Esophagus muscularis mucosa (tissue), 4 donors: Measurements from ENCODE around the gene C14orf180. TPM values are rescaled to one million over a fixed set of nuclear protein-coding genes. Genes with fewer than 3 reads are reported as not detected.

Source experiments
- DNase-seq: peaks from one replicate; pipeline ENCODE4 v3.0.0-alpha.2; 2017; ENCODE audit errors: extremely low spot score
- H3K27ac ChIP-seq, 4 donors: fragments of 200-600 bp; sonication (generic); replicated peaks in 1 of 4; 1 replicate in 3 of 4; 2 replicates in 1 of 4; pipeline ENCODE4 v1.5.1; 2016 to 2019; ENCODE audit warnings: mild to moderate bottlenecking in 1 of 4
- H3K27me3 ChIP-seq, 4 donors: fragments of 200-600 bp; sonication (generic); one replicate each; pipeline versions ENCODE4 v1.5.1 to v1.6.0; 2016 to 2019
- H3K36me3 ChIP-seq, 4 donors: fragments of 200-600 bp; sonication (generic); one replicate each; pipeline ENCODE4 v1.5.1; 2016 to 2019
- H3K4me1 ChIP-seq, 4 donors: fragments of 200-600 bp; sonication (generic); one replicate each; pipeline ENCODE4 v1.5.1; 2016 to 2019
- H3K4me3 ChIP-seq, 4 donors: fragments of 200-600 bp; sonication (generic); 1 replicate in 2 of 4; 2 replicates in 2 of 4; pipeline ENCODE4 v1.5.1; 2016 to 2019; ENCODE audit warnings: mild to moderate bottlenecking in 4 of 4, moderate library complexity in 1 of 4
- H3K9me3 ChIP-seq, 4 donors: fragments of 200-600 bp; sonication (generic); 1 replicate in 3 of 4; 2 replicates in 1 of 4; pipeline ENCODE4 v1.5.1; 2016 to 2019
- CTCF ChIP-seq, 3 experiments: fragments of 200-600 bp in 2 of 3; fragments of 450-650 bp in 1 of 3; sonication (generic) in 2 of 3; IDR thresholded peaks; one replicate each; pipeline ENCODE4 v1.5.1; 2017 to 2019; ENCODE audit warnings: antibody characterized with exemption in 3 of 3, mild to moderate bottlenecking in 2 of 3, moderate library complexity in 1 of 3
- EP300 ChIP-seq: sonication (generic); formaldehyde crosslinking; IDR thresholded peaks from one replicate; pipeline ENCODE4 v1.6.1; 2017; ENCODE audit warnings: antibody characterized with exemption
- POLR2A ChIP-seq: fragments of 450-650 bp; IDR thresholded peaks from one replicate; pipeline ENCODE4 v1.6.1; 2017; ENCODE audit warnings: antibody characterized with exemption, moderate library complexity, mild to moderate bottlenecking, low read depth
- POLR2AphosphoS5 ChIP-seq, 2 donors: sonication (generic); formaldehyde crosslinking; IDR thresholded peaks; one replicate each; pipeline ENCODE4 v1.6.1; 2017; ENCODE audit warnings: antibody characterized with exemption in 2 of 2
- WGBS: methylation state at CpG from one replicate; pipeline ENCODE4 v1.1.5; 2018; 5-methylcytosine and 5-hydroxymethylcytosine counted together
- intact Hi-C: fragments of 100-400 bp; cut with DNase I; formaldehyde crosslinking; loops from one replicate; pipeline ENCODE4 v1.15.1; 2023
- total RNA-seq, 4 donors: library from RNA; depleted of rRNA; stranded (reverse); fragments of >200 nt; gene quantifications; one replicate each; pipeline versions ENCODE4 v1.1.0 to v1.2.1, GENCODE V29; 2016

The C14orf180 gene
- total RNA-seq, 4 donors from 2014 or later, result 0.42 TPM; not detected in 3

- intact Hi-C loops, result no loop called here
- DNase-seq, result no peak
- Histone ChIP-seq H3K27me3 (peaks cover 0 to 95% (median 20%) of the 10 kb centered on the region in 4 donors), H3K4me3 (peak within 1 kb of the TSS; percentile 25 to 44 (median 34)), H3K4me1 (peaks cover 0 to 15% (median 8%) of the 10 kb centered on the region in 4 donors), H3K27ac (no peak within 1 kb of the TSS), H3K36me3 (no peaks in the 10 kb centered on the region), H3K9me3 (no peaks in the 10 kb centered on the region)
- 29% methylated on average over 14 of the region's 91 CpGs for WGBS
- TF ChIP-seq EP300, result no peak
- no peak for TF ChIP-seq POLR2AphosphoS5 (IDR thresholded peaks at IDR 0.05)
- TF ChIP-seq POLR2A, result no peak
- TF ChIP-seq CTCF (IDR thresholded peaks at IDR 0.05), result no peak
Observed at GRCh38 chr14:104604458-104605449, 25.2 kb downstream of the C14orf180 start, which contains the start of gene TMEM179. TSS of gene TMEM179 (minus strand) at chr14:104604772. CDS start at chr14:104604741, 31 bp downstream.

- H3K36me3 ChIP-seq, result no peaks in the 10 kb centered on the region
- DNase-seq, result no peak
- peaks cover 0 to 73% (median 4%) of the 10 kb centered on the region in 4 donors for H3K27me3 ChIP-seq
- 78% methylated on average over 7 of the region's 7 CpGs for WGBS
- TF ChIP-seq CTCF (IDR thresholded peaks at IDR 0.05) (no peak), EP300 (no peak), POLR2A (no peak), POLR2AphosphoS5 (IDR thresholded peaks at IDR 0.05) (no peak)
- intact Hi-C loops, result no loop called here
- H3K4me1 ChIP-seq, result peaks cover 0 to 5% (median 0%) of the 10 kb centered on the region in 4 donors
- H3K4me3 ChIP-seq, result no peak overlapping the region
- no peak overlapping the region for H3K27ac ChIP-seq
- H3K9me3 ChIP-seq, result no peaks in the 10 kb centered on the region
Observed at GRCh38 chr14:104609666-104610065, 30.1 kb downstream of the C14orf180 start.

GRCh38 chr14:104610749-104611310, 31.3 kb downstream of the C14orf180 start:
- TF ChIP-seq POLR2A, result no peak
- TF ChIP-seq EP300, result no peak
- TF ChIP-seq CTCF (IDR thresholded peaks at IDR 0.05), result no peak
- no peak for TF ChIP-seq POLR2AphosphoS5 (IDR thresholded peaks at IDR 0.05)
- no peak for DNase-seq
- Histone ChIP-seq H3K4me1 (no peaks in the 10 kb centered on the region), H3K27me3 (peaks cover 0 to 62% (median 0%) of the 10 kb centered on the region in 4 donors), H3K4me3 (no peak overlapping the region), H3K27ac (no peak overlapping the region), H3K36me3 (no peaks in the 10 kb centered on the region), H3K9me3 (no peaks in the 10 kb centered on the region)
- intact Hi-C loops, result no loop called here
- 61% methylated on average over 4 of the region's 4 CpGs for WGBS

GRCh38 chr14:104611881-104612280, 32.3 kb downstream of the C14orf180 start:
- Histone ChIP-seq H3K4me3 (no peak overlapping the region), H3K36me3 (no peaks in the 10 kb centered on the region)
- WGBS, result 68% methylated on average over 8 of the region's 8 CpGs

More at GRCh38 chr14:104611881-104612280, 32.3 kb downstream of the C14orf180 start:
- H3K4me1 ChIP-seq, result no peaks in the 10 kb centered on the region
- peaks cover 0 to 54% (median 0%) of the 10 kb centered on the region in 4 donors for H3K27me3 ChIP-seq
- DNase-seq, result no peak
- TF ChIP-seq EP300, result no peak
- no peak for TF ChIP-seq POLR2AphosphoS5 (IDR thresholded peaks at IDR 0.05)
- TF ChIP-seq CTCF (IDR thresholded peaks at IDR 0.05), result no peak
- no peak for TF ChIP-seq POLR2A
- intact Hi-C loops, result no loop called here
- no peak overlapping the region for H3K27ac ChIP-seq
- H3K9me3 ChIP-seq, result no peaks in the 10 kb centered on the region
